Measurements from ENCODE around the gene ECHDC1.
A peak's percentile ranks its signal among the peaks of the same experiment; 100 is the strongest.

ECHDC1 gene

DNA sequence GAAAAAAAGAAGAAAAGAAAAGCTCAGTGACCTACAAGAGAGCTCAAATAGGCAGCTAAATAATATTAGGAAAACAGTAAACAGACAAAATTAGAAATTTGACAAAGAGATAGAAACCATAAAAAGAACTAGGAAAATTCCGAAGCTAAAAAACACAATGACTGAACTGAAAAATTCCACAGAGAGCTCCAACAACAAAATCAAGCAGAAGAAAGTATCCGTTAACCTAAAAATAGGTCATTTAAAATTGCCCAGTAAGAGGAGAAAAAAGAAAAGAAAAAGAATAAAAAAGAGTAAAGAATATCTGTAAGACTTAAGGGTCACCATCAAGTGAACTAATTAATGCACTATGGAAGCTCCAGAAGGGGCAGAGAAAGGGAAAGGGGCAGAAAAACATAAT lies 6.6 kb upstream of the ECHDC1 start:
- no peak for TF ChIP-seq CTCF (IDR thresholded peaks at IDR 0.05; ENCODE audit: low read depth, low read length)
- H3K4me3 ChIP-seq (ENCODE audit: low read depth, low read length): no peak overlapping the region

DNA sequence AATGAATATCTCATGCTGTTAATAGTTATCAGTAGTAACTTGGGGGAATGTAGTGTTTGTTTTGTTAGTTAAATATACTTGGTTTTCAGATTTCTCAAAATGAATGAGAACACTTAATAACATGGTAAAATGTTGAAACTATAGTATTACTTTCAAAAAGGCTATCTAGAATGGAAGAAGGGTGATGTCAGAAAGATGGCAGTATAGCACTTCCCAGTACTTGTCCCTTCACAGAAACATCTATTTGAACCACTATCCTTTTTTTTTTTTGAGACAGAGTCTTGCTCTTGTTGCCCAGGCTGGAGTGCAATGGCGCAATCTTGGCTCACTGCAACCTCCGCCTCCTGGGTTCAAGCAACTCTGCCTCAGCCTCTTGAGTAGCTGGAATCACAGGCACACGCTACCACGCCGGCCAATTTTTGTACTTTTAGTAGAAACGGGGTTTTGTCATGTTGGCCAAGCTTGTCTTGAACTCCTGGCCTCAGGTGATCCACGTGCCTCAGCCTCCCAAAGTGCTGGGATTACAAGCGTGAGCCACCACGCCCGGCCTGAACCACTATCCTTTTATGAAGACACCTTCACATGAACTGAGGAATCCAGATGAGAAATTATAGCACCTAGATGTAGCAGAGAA lies 4.7 kb upstream of the ECHDC1 start:
- TF ChIP-seq CTCF (IDR thresholded peaks at IDR 0.05; ENCODE audit: low read depth, low read length): no peak
- no peak overlapping the region for H3K4me3 ChIP-seq (ENCODE audit: low read depth, low read length)

DNA sequence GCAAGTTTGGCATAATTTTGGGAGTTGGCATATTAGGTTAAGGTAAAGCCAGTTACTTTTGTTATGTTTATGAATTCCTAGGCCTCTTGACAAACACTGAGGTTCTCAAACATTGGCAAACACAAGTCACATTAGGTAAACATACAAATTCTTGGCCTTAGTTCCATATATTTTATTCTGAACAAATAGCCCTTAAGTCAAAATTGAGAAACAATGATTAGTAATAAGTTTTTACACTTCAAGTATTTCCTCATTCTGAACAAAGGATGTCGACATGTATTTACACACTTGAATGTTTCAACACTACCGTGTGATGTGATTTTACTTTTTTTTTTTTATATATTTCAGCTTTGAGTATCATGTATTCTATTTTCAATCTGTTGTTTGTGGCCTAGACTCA lies 3.8 kb upstream of the ECHDC1 start:
- TF ChIP-seq CTCF (IDR thresholded peaks at IDR 0.05; ENCODE audit: low read depth, low read length): no peak

GRCh38 chr6:127345521-127345920 lies 2.1 kb upstream of the ECHDC1 start:
- no peak for TF ChIP-seq CTCF (IDR thresholded peaks at IDR 0.05; ENCODE audit: low read depth, low read length)
- H3K4me3 ChIP-seq (ENCODE audit: low read depth, low read length): no peak overlapping the region

More for the DNA sequence above, 3.8 kb upstream of the ECHDC1 start:
- H3K4me3 ChIP-seq (ENCODE audit: low read depth, low read length): no peak overlapping the region

DNA sequence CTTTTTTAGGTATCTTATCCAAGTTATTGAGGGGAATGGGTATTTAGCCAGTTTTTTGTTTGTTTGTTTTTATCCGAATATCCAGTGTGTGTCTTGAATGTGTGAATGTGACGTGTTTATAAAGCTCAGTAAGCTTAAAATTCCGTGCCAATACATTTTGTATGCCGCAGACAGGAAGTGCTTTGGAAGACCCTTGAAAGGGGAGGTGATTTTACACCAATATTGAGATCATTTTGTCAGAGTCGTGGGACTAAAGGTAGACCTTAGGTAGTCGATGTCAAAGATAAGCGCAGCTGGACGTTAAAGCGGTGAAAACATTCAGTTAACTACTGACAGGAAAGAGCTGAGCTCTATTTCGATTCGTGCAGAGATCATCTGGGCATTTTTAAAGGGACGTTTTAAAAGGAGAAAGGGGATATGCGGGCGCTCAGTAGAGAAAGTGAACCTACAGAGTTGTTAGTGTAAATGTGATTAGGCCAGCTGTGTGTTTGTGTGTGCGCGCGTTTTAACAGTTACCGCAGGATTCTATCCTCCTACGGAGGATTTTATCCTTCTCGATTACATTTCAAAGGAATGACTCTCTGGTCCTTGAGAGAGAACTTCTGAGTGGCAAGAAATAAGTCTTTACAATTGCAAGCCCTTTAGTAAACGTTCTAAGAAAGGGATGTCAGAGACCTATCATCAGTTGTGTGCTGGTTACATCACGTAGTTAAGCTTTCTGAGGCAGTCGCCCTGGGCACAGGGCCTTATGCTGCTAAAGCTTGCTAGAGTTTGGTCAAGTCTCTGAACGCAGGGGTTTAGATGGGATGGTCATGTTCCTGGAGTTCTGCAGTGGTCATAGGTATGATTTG lies 625 bp upstream of the ECHDC1 start:
- TF ChIP-seq CTCF (IDR thresholded peaks at IDR 0.05; ENCODE audit: low read depth, low read length): no peak
- peak overlapping the region; percentile 87 for H3K4me3 ChIP-seq (ENCODE audit: low read depth, low read length)

- TF ChIP-seq CTCF (IDR thresholded peaks at IDR 0.05; ENCODE audit: low read depth, low read length): no peak
- peak overlapping the region; percentile 87 for H3K4me3 ChIP-seq (ENCODE audit: low read depth, low read length)
These were observed 988 bp downstream of the ECHDC1 start for GRCh38 chr6:127342296-127342945.

All from WI38 (cell line).